HL-60 (cell line): ENCODE data around the gene MS4A10.

Experiments used
- POLR2AphosphoS5 ChIP-seq: IDR thresholded peaks from 2 replicates; pipeline ENCODE4 v1.6.1; 2012; ENCODE audit warnings: low read depth
- REST ChIP-seq: IDR thresholded peaks from 2 replicates; pipeline ENCODE4 v1.6.1; 2012; ENCODE audit warnings: low read depth; ENCODE audit not compliant: insufficient replicate concordance
- SPI1 ChIP-seq: IDR thresholded peaks from 2 replicates; pipeline ENCODE4 v1.6.1; 2012; ENCODE audit warnings: low read depth, mild to moderate bottlenecking, borderline replicate concordance
- TF ChIP-seq, protein P1 (sequence below): IDR thresholded peaks from one replicate; pipeline ENCODE4 v1.5.1; 2011; ENCODE audit warnings: low read length, control low read depth, inconsistent platforms; ENCODE audit not compliant: insufficient read depth

GRCh38 chr11:60825790-60826189 is 40.7 kb downstream of the MS4A10 start:
- TF ChIP-seq, protein P1, sequence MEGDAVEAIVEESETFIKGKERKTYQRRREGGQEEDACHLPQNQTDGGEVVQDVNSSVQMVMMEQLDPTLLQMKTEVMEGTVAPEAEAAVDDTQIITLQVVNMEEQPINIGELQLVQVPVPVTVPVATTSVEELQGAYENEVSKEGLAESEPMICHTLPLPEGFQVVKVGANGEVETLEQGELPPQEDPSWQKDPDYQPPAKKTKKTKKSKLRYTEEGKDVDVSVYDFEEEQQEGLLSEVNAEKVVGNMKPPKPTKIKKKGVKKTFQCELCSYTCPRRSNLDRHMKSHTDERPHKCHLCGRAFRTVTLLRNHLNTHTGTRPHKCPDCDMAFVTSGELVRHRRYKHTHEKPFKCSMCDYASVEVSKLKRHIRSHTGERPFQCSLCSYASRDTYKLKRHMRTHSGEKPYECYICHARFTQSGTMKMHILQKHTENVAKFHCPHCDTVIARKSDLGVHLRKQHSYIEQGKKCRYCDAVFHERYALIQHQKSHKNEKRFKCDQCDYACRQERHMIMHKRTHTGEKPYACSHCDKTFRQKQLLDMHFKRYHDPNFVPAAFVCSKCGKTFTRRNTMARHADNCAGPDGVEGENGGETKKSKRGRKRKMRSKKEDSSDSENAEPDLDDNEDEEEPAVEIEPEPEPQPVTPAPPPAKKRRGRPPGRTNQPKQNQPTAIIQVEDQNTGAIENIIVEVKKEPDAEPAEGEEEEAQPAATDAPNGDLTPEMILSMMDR: no peak
- TF ChIP-seq POLR2AphosphoS5 (no peak), REST (no peak), SPI1 (no peak)
